Stimulated activated CD4-positive, alpha-beta T cell treated with anti-CD3 and anti-CD28 coated beads, Interleukin-2, amount 100 ng/mL, for 4 hours (primary cell): ENCODE results near the gene SLC6A9.

Experiments used
- DNase-seq: peaks from one replicate; pipeline ENCODE4 v3.0.0-alpha.2; 2020; ENCODE audit warnings: low read depth

SLC6A9 gene

DNA sequence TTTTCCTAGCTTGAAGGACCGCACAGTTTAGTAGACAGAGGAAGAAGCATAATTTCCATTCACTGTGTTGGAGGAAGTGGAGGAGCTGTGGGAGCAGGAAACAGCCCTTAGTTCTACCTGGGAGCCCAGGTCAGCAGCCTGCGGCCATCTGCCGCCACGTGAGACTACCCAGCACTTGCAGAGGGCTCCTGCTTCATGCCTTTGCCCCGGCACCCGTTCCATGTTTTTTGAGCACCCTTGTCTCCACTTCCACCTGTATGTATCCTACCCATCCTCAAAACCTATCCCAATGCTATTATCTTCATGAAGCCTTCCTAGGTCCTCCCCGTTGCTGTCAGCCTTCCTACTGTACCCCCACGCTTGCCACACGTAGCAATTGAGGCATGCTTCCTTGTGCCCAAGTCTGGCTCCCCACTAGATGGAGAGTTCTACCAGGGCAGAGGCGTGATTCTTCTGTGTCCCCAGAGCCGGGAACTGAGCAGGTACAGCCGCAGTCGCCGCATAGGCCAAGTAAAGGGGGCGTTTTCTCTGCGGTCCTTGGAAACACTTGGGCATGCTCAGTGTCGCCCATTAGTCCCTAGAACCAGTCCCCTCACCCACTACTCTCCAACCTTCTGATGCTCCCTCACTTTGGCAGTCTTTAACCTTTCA lies 1.9 kb downstream of the SLC6A9 start:
- no peak for DNase-seq

DNA sequence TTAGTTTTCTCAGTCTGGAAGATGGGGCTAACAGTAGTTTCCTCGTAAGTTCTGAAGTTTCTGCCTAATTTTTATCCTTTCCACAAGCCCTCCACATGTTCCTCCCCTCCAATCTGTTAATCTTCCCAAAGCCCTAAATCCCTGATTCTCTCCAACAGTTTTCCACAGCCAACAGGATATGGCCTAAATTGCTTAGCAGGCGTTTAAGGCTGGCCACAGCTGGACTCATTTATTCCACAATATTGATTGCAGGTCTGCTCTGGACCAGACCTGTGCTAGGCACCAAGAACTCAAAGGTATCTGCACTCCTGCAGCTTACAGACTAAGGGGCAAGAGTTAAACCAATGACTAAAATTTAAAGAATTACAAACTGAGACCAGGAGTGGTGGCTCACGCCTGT lies 3.9 kb downstream of the SLC6A9 start:
- no peak for DNase-seq

DNA sequence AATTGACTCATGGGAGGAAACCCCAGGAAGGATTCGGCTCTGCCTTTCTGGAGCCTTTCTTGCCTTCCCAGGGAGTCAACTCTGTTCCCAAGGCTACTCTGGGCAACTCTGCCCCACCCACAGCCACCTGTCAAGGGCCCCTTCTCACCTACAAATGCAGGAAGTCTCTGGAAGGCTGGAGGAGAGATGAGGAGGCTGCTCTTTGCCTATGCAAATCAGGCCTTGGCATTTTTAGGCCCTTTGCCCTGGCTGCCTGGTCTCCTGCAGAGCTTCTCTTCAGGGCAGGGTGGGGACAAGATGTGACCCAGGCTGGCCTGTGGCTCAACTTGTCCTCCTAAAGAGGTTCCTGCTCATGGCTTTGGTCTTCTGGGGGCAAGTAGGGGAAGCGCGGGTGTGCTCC lies 5.4 kb downstream of the SLC6A9 start:
- DNase-seq: no peak

DNA sequence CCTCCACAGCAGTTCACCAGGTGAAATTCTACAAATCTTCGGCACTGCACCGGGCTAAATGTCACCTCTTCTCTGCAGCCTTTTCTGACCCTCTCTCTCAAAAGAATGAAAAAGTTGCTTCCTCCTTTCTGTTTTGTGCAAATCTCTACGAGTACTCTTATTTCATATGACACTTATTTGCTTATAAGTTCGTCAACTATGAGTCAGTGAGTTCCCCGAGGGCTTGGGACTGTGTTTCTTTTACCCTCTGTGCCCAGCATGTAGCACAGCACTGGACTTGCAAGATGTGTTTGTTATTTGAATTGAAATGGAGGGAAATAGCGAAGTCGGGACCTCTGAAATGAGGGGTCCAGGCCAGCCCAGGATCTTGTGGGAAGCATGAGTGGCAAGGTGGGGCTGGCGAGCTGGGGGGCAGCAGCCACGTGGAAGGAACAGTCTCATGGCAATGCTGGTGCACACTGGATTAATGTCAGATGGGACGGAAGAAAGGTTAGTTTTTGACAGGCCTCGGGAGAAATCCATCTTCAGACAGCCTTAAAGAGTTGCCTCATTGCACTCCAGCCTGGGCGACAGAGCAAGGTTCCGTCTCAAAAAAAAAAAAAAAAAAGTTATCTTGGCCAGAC lies 6.2 kb downstream of the SLC6A9 start:
- DNase-seq: no peak

- DNase-seq: no peak
Measured at GRCh38 chr1:44024031-44024902, 7.0 kb downstream of the SLC6A9 start.

DNA sequence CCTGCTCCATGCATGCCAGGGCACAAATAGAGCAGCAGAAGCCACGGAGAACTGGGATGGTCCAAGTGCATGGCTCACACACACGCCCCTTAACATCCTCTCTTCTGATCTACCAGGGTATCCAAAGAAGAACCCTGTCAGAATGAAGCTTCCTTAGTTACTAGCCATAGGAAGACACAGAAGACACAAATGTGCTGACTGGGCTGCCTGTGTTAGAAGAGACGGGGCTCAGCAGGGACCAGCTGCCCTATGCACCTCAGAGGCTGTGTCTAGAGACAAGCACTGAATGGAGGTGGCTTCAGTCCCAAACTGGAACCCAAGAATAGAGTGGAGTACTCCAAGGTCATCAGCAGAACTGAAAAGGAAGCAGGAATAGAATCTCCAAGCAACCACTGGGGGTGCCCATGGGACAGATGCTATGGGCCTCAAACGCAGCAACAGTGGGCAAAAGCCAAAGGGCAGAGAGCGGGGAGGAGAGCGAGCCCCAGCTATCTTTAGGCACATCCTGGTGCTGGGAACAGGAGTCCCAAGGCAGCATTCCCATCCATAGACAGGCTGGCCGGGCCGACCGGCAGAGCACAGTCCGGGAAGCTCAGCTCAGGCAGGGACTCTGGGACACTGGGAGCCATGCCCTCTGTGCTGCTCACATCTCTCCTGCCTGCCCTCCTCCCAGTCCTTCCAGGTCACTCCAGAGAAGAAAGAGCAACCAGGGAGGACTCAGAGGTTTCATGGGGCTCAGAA lies 9.5 kb downstream of the SLC6A9 start:
- no peak for DNase-seq

- no peak for DNase-seq
Measured at GRCh38 chr1:44021156-44021555, 10.1 kb downstream of the SLC6A9 start.

DNA sequence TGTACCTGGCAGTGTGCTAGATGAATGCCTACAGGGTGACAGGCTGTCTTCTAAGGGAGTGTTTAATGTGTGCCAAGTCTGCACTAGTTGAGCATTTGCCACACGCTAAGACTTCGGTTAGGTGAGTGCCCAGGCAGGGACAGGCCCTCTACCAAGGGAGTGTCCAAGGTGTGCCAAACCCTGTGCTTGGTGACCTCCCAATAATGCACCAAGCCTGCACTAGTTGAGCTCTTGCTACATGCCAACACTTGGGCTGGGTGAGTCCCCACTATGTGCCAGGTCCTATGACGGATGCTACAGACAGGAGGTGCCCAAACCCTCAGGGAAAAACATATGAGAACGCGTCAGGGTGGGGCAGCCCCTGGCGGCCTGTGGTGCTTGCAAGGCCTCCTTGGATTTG lies 10.8 kb downstream of the SLC6A9 start:
- no peak for DNase-seq

DNA sequence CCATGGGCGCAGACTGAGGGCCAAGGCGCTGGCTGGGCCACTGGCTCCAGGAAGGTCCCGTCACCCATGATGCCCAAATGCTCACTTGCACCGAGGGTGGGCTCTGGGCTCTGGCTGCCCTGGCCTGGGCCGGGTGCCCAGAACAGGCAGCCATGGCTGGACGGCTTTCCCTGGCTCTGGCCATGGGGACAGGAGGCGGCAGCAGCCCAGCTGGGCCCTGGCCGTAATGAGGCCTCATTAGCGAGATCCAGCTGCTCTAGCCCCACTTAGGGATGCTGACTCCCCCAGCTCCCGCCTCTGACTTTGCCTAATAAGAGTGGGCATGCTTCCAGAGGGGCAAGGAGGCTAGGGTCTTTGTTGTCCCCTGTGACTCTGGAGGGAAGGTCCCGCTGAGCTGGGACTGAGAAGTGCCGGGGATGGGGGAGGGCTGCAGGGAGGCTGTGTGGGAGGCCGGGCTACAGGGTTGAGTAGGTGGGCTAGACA lies 11.8 kb downstream of the SLC6A9 start:
- no peak for DNase-seq

GRCh38 chr1:44016890-44017400 lies 14.3 kb downstream of the SLC6A9 start:
- no peak for DNase-seq

GRCh38 chr1:44016041-44016889 lies 15.0 kb downstream of the SLC6A9 start:
- DNase-seq: no peak

GRCh38 chr1:44015206-44015605 lies 16.1 kb downstream of the SLC6A9 start:
- no peak for DNase-seq

- DNase-seq: no peak
Measured at GRCh38 chr1:44014365-44015104, 16.7 kb downstream of the SLC6A9 start.

DNA sequence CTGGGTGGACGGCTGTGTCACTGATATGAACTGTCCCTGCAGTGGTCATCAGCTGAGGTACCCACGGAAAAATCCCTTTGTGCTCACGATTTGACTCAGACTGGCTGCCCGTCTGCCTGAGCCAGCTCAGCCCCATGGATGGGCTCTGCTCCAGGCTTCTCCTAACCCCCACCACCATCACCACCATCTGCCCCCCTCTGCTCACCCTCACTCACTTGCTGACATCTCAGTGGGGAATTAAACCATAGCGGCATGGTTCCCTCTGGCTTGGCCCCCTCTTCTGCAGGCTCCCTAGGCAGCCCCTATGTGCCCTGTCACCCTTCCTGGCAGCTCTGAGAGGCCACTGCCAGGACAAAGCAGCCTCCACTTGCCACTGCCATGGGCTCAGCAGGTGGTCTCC lies 17.3 kb downstream of the SLC6A9 start:
- no peak for DNase-seq

DNA sequence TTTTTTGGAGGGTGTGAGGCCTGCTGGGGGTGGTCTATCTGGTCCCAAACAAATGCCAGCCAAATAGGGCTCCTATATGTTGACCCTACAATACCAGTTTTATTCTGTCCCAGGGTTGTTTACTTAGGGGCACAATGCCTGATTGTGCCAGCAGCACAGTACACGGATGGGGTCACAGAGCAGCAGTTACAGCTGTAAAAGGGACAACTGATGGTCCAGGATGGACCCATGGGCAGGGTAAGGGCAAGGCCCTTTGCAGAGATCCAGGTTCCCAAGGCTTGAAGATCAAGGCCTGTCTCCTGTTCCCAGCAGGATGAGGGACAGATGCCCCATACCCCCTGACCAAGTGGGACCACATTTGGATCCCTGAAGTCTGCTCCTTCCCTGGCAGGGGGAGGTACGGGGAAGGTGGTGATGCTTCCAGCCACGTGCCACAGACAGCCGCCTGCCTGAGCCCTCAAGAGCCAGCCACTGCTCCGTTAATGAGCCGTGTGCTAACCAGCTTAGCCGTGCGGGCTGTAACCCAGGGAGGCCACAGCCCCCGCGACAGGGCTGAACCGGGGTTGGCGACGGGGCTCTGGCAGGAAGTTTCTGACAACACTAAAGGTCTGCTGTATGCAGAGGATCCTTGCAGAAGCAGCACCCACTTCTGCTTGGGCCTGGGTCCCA lies 18.2 kb downstream of the SLC6A9 start:
- DNase-seq: no peak

- no peak for DNase-seq
Measured at GRCh38 chr1:44012404-44012803, 18.9 kb downstream of the SLC6A9 start.

DNA sequence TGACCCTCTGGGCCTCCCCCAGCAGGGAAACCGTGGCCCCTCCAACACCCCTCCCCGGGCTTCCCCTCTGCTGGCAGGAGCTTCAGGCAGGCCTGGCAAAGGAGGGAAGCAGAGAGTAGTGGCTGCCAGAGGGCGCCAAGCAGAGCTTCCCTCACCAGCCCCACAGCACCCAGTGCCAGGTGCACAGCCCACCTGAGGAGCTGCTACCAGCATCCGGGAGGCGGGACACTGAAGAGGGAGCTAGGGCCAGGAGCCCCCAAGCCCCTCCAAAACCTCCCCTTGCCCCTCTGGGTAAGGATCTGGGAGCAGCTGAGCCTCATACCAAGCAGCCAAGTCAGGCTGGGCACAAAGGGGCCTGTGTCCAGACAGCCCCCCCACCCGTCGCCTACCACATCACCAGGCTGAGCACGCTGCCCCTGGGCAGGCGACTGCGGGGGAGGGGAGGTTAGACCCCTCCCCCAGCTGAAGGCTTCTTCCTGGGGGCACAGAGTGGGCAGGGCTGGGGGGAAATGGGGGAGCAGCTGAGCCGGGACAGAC lies 20.3 kb downstream of the SLC6A9 start:
- DNase-seq: no peak

GRCh38 chr1:44008259-44008658 lies 23.0 kb downstream of the SLC6A9 start:
- DNase-seq: no peak

GRCh38 chr1:44002606-44003157 lies 28.6 kb downstream of the SLC6A9 start:
- DNase-seq: no peak
